IMR-90 (cell line): ENCODE measurements around the gene PCCB. TPM values are rescaled to one million over a fixed set of nuclear protein-coding genes. Genes with fewer than 3 reads are reported as not detected.

Source experiments
- ATAC-seq: fragments of 200-7000 bp; cut with Tn5 transposase; 2 replicates; pipeline ENCODE4 v1.9.1; 2020; ENCODE audit warnings: low read depth, mild to moderate bottlenecking, moderate library complexity
- BruUV-seq: library from RNA; stranded (reverse); fragments of 400-500 nt; replicated peaks from 2 replicates; lab custom pipeline; 2021; lab: Mats Ljungman, UMichigan
- CTCF ChIA-PET: fragments of 300-600 bp; formaldehyde crosslinking; extraction: SDS; loops from one replicate; lab custom pipeline; 2021; ENCODE audit warnings: antibody characterized with exemption; lab: Yijun Ruan, JAX
- POLR2A ChIA-PET: fragments of 300-600 bp; sonication (Branson Sonifier 250); formaldehyde crosslinking; loops from one replicate; lab custom pipeline; 2022; ENCODE audit warnings: antibody characterized with exemption; ENCODE audit not compliant: unreplicated experiment; lab: Charles Lee
- DNase-seq: peaks from one replicate; pipeline ENCODE4 v3.0.0; 2013
- H2AFZ ChIP-seq: replicated peaks from 2 replicates; pipeline ENCODE3; 2013; ENCODE audit warnings: low read length, mild to moderate bottlenecking; ENCODE audit not compliant: poor library complexity
- H2AK5ac ChIP-seq: 2 replicates; pipeline ENCODE4 v1.6.1; 2013; ENCODE audit warnings: low read depth, low read length, inconsistent platforms
- H2AK9ac ChIP-seq: replicated peaks from 2 replicates; pipeline ENCODE3; 2013; ENCODE audit warnings: mild to moderate bottlenecking, low read depth, low read length, moderate library complexity; ENCODE audit not compliant: poor library complexity
- H2BK120ac ChIP-seq: 2 replicates; pipeline ENCODE4 v1.6.1; 2013; ENCODE audit warnings: low read depth, low read length, inconsistent platforms
- H2BK15ac ChIP-seq: 3 replicates; pipeline ENCODE4 v1.6.1; 2013; ENCODE audit warnings: low read depth, low read length, inconsistent platforms
- H2BK20ac ChIP-seq: 2 replicates; pipeline ENCODE4 v1.6.1; 2013; ENCODE audit warnings: low read depth, mild to moderate bottlenecking, inconsistent platforms, low read length, moderate library complexity
- H2BK5ac ChIP-seq: 2 replicates; pipeline ENCODE4 v1.6.1; 2013; ENCODE audit warnings: mild to moderate bottlenecking, low read depth, low read length, inconsistent platforms; ENCODE audit not compliant: poor library complexity, severe bottlenecking
- H3K14ac ChIP-seq: replicated peaks from 2 replicates; pipeline ENCODE4 v1.6.1; 2013; ENCODE audit warnings: low read depth, low read length, inconsistent platforms
- H3K18ac ChIP-seq: 2 replicates; pipeline ENCODE4 v1.6.1; 2013; ENCODE audit warnings: low read depth, low read length, control low read depth
- H3K23ac ChIP-seq: 2 replicates; pipeline ENCODE4 v1.6.1; 2013; ENCODE audit warnings: low read depth, low read length, inconsistent platforms
- H3K27ac ChIP-seq: 2 replicates; pipeline ENCODE4 v1.5.1; 2013; ENCODE audit warnings: mild to moderate bottlenecking, control low read depth, low read length; ENCODE audit not compliant: insufficient read depth
- H3K27me3 ChIP-seq: 2 replicates; pipeline ENCODE4 v1.6.1; 2013; ENCODE audit warnings: low read length; ENCODE audit not compliant: control insufficient read depth, insufficient read depth
- H3K36me3 ChIP-seq: 2 replicates; pipeline ENCODE4 v1.6.1; 2013; ENCODE audit warnings: low read length, mixed read lengths; ENCODE audit not compliant: control insufficient read depth, insufficient read depth
- H3K4ac ChIP-seq: 2 replicates; pipeline ENCODE4 v1.6.1; 2013; ENCODE audit warnings: low read depth, low read length, inconsistent platforms
- H3K4me1 ChIP-seq: 2 replicates; pipeline ENCODE4 v1.6.1; 2013; ENCODE audit warnings: low read length, mixed read lengths; ENCODE audit not compliant: control insufficient read depth, insufficient read depth
- H3K4me2 ChIP-seq: 2 replicates; pipeline ENCODE4 v1.6.1; 2013; ENCODE audit warnings: low read depth, mild to moderate bottlenecking, control low read depth, low read length, moderate library complexity
- H3K4me3 ChIP-seq: 2 replicates; pipeline ENCODE4 v1.5.1; 2013; ENCODE audit warnings: low read depth, mild to moderate bottlenecking, control low read depth, low read length, moderate library complexity; ENCODE audit not compliant: insufficient read depth
- H3K56ac ChIP-seq: 2 replicates; pipeline ENCODE4 v1.6.1; 2013; ENCODE audit warnings: low read length, inconsistent platforms; ENCODE audit not compliant: insufficient read depth; ENCODE audit errors: extremely low read depth
- H3K79me1 ChIP-seq, 2 experiments: 2 replicates each; pipeline ENCODE4 v1.6.1; 2013; ENCODE audit warnings: low read length in 2 of 2, inconsistent platforms in 1 of 2, low read depth in 1 of 2
- H3K9ac ChIP-seq: 2 replicates; pipeline ENCODE4 v1.6.1; 2013; ENCODE audit warnings: low read depth, low read length, control low read depth
- H3K9me1 ChIP-seq: 2 replicates; pipeline ENCODE4 v1.6.1; 2013; ENCODE audit warnings: low read length, inconsistent platforms; ENCODE audit not compliant: insufficient read depth
- H3K9me3 ChIP-seq: 2 replicates; pipeline ENCODE4 v1.6.1; 2013; ENCODE audit warnings: low read length; ENCODE audit not compliant: control insufficient read depth, insufficient read depth
- H4K20me1 ChIP-seq: 2 replicates; pipeline ENCODE4 v1.6.1; 2013; ENCODE audit warnings: low read length, inconsistent platforms; ENCODE audit not compliant: insufficient read depth
- H4K5ac ChIP-seq: 2 replicates; pipeline ENCODE4 v1.6.1; 2013; ENCODE audit warnings: mild to moderate bottlenecking, low read depth, low read length, control low read depth
- H4K8ac ChIP-seq, 2 experiments: 2 replicates each; pipeline ENCODE4 v1.6.1; 2013; ENCODE audit warnings: low read depth in 2 of 2, low read length in 2 of 2, control low read depth in 1 of 2, inconsistent platforms in 1 of 2
- H4K91ac ChIP-seq: 2 replicates; pipeline ENCODE4 v1.6.1; 2013; ENCODE audit warnings: low read depth, low read length, inconsistent platforms; ENCODE audit not compliant: insufficient read depth
- MAFK ChIP-seq: IDR thresholded peaks from 2 replicates; pipeline ENCODE4 v1.6.1; 2012; ENCODE audit warnings: low read depth, low read length, improper control_type of control experiment
- RAD21 ChIP-seq: IDR thresholded peaks from 2 replicates; pipeline ENCODE4 v1.6.1; 2012; ENCODE audit warnings: low read length, improper control_type of control experiment
- RCOR1 ChIP-seq: IDR thresholded peaks from 2 replicates; pipeline ENCODE4 v1.6.1; 2012; ENCODE audit warnings: mild to moderate bottlenecking, low read length, improper control_type of control experiment; ENCODE audit not compliant: insufficient replicate concordance
- RFX5 ChIP-seq: IDR thresholded peaks from 2 replicates; pipeline ENCODE4 v1.8.0; 2012; ENCODE audit warnings: low read depth, mild to moderate bottlenecking, low read length, moderate library complexity
- WGBS, 2 experiments: methylation state at CpG; one replicate each; pipeline versions ENCODE4 v1.1.5 to v1.1.7; 2013; ENCODE audit warnings: missing lambda C conversion rate in 2 of 2; ENCODE audit not compliant: insufficient read length in 1 of 2; ENCODE audit errors: extremely low coverage in 2 of 2; 5-methylcytosine and 5-hydroxymethylcytosine counted together
- dilution Hi-C: fragments of 300-500 bp; cut with HindIII; formaldehyde crosslinking; loops from one replicate; pipeline ENCODE4 v1.14.3; 2018; ENCODE audit warnings: low sequenced_read_pairs; ENCODE audit not compliant: unreplicated experiment
- in situ Hi-C: fragments of 300-500 bp; cut with MboI; formaldehyde crosslinking; loops from 3 replicates; pipeline ENCODE4 v1.14.3; 2019; ENCODE audit warnings: low sequenced_read_pairs, inconsistent platforms, mixed read lengths
- intact Hi-C: fragments of 100-400 bp; cut with micrococcal nuclease; formaldehyde crosslinking; loops from 2 replicates; pipeline ENCODE4 v1.10.0; 2022
- polyA plus RNA-seq, 3 experiments: library from polyadenylated mRNA; depleted of rRNA; stranded (reverse); fragments of >200 nt; gene quantifications; 2 replicates each; pipeline ENCODE4 v1.2.3, GENCODE V29; 2012; ENCODE audit warnings: low replicate concordance in 1 of 3
- total RNA-seq: library from RNA; depleted of rRNA; stranded (reverse); fragments of >200 nt; gene quantifications from 2 replicates; pipeline ENCODE4 v1.2.3, GENCODE V29; 2012

Gene PCCB
- total and polyA plus RNA-seq, 2 of the 4 experiments (the other 2 are of a cell fraction), result 40.5 to 76.2 TPM

DNA sequence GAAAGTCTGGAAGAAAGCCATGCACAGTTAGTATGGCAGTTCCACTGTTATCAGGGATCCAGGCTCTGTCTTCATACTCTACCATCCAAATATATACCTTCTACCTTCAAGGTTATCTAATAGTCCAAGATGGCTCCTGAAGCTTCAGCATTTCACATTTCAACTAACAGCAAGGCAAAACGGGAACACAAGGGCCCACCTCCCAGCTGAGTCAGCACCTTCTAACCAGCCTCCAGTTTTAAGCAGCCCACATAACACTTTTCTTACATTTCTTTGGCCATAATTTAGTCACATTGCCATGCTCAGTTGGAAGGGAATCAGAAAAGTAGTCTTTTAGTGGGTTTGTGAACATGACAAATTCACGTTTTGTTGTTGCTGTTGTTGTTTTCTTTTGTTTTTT lies 38.6 kb upstream of the PCCB start:
- H3K79me1 ChIP-seq, result no peaks in the 10 kb centered on the region
- H3K27ac ChIP-seq, result no peak overlapping the region
- DNase-seq (no peak), ATAC-seq (no peak)
- no TSS peak for BruUV-seq
- H3K4me1 ChIP-seq, result peaks cover 2% of the 10 kb centered on the region; the same call in 1 of the 2 replicates
- POLR2A ChIA-PET, result no interaction called here
- intact Hi-C loops (no loop called here), dilution Hi-C loops (no loop called here), in situ Hi-C loops (no loop called here)
- H3K4me2 ChIP-seq, result no peak overlapping the region
- no peak overlapping the region for H4K5ac ChIP-seq
- H3K56ac ChIP-seq, result no peak overlapping the region
- H3K27me3 ChIP-seq, result no peaks in the 10 kb centered on the region
- peak overlapping the region; percentile 5 for H2BK120ac ChIP-seq
- no peak overlapping the region for H3K23ac ChIP-seq
- no peak overlapping the region for H3K18ac ChIP-seq
- no peaks in the 10 kb centered on the region for H3K36me3 ChIP-seq
- no peak overlapping the region for H2AK5ac ChIP-seq
- H2BK15ac ChIP-seq, result no peak overlapping the region
- H2BK20ac ChIP-seq, result 0 out of 2 replicates have a peak overlapping the region, but pooled peaks have one; percentile 44
- H3K4ac ChIP-seq, result no peak overlapping the region
- 0 out of 4 replicates have a peak overlapping the region, but pooled peaks of 1 of the 2 experiments have one; percentile 0 for H4K8ac ChIP-seq
- CTCF ChIA-PET, result no interaction called here
- TF ChIP-seq RAD21 (no peak), MAFK (peak; percentile 69), RCOR1 (no peak), RFX5 (no peak)
- no peaks in the 10 kb centered on the region for H3K9me3 ChIP-seq
- no peak overlapping the region for H2BK5ac ChIP-seq
- no peak overlapping the region for H2AK9ac ChIP-seq
- H3K4me3 ChIP-seq, result no peak overlapping the region
- no peaks in the 10 kb centered on the region for H4K20me1 ChIP-seq
- no peak overlapping the region for H3K9ac ChIP-seq
- no CpG with 5 or more reads among the region's 2 CpGs for WGBS, 2 experiments
- H2AFZ ChIP-seq, result no peak overlapping the region
- no peak overlapping the region for H3K14ac ChIP-seq
- no peaks in the 10 kb centered on the region for H3K9me1 ChIP-seq
- H4K91ac ChIP-seq, result no peak overlapping the region
